Measurements from ENCODE around the gene DEDD2.

Gene DEDD2

DNA sequence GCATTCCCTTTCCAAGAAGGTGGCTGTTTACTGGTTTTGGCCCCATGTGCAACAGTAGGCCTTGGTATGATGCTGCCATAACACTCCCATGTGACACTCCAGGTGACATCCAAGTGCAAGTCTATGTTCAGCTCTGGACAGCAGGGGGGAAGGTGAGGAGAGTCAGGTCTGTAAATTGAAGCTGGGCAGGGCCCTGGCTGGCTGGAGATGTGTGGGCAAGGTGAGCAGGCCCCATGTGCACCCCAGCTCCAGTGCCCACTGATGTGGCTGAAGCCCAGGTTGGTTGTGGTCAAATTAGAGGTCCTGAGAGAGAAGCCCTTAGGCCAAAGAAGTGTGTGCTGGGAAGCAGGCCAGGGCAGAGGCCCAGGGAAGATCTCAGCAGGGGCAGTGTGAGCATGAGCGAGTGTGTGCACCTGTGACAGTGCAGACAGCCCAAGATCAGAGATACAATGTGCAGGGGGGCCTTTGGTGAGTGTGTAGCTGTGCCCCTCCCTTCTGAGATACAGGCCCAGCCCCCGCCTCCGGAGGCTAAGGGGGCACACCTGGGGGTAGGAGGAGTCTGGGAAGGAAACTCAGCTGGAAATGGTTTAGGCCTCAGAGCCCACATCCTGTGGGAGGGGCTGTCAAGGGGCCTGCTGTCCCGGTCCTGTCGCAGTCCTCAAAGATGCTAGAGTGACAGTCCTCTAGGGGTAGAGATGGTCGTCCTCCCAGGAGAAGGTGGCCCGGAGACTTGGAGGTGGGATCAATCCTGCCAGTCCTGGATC, 18.6 kb downstream of the DEDD2 start:
- Histone ChIP-seq H3K4me2 (ENCODE audit: insufficient read depth, low read length) (peak overlapping the region; percentile 63), H3K79me2 (ENCODE audit: insufficient read depth, low read length) (peaks cover 12% of the 10 kb centered on the region), H3K27ac (ENCODE audit: low read length) (peak overlapping the region; percentile 79), H3K27me3 (ENCODE audit: insufficient read depth, low read length, poor library complexity) (no peaks in the 10 kb centered on the region), H3K4me1 (ENCODE audit: insufficient read depth, low read length) (peaks cover 48% of the 10 kb centered on the region), H2AFZ (ENCODE audit: low read depth, low read length) (peak overlapping the region; percentile 43), H3K9ac (ENCODE audit: low read depth, low read length) (peak overlapping the region; percentile 59), H3K9me3 (ENCODE audit: insufficient read depth, low read length, severe bottlenecking) (no peaks in the 10 kb centered on the region), H4K20me1 (ENCODE audit: insufficient read depth, low read length) (peaks cover 5% of the 10 kb centered on the region), H3K4me3 (ENCODE audit: low read depth in 1 of 2, low read length in 2 of 2) (peak overlapping the region in 1 of 2 experiments; percentile 48; a peak in 2 of 4 replicates), H3K36me3 (ENCODE audit: insufficient read depth, low read length) (peaks cover 42% of the 10 kb centered on the region)
- peak; percentile 86 for ATAC-seq (ENCODE audit: insufficient read depth, low read depth)
- DNase-seq = peak; percentile 97
- TF ChIP-seq, protein P1, sequence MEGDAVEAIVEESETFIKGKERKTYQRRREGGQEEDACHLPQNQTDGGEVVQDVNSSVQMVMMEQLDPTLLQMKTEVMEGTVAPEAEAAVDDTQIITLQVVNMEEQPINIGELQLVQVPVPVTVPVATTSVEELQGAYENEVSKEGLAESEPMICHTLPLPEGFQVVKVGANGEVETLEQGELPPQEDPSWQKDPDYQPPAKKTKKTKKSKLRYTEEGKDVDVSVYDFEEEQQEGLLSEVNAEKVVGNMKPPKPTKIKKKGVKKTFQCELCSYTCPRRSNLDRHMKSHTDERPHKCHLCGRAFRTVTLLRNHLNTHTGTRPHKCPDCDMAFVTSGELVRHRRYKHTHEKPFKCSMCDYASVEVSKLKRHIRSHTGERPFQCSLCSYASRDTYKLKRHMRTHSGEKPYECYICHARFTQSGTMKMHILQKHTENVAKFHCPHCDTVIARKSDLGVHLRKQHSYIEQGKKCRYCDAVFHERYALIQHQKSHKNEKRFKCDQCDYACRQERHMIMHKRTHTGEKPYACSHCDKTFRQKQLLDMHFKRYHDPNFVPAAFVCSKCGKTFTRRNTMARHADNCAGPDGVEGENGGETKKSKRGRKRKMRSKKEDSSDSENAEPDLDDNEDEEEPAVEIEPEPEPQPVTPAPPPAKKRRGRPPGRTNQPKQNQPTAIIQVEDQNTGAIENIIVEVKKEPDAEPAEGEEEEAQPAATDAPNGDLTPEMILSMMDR (IDR thresholded peaks at IDR 0.05; ENCODE audit: borderline replicate concordance, extremely low read depth, low read length, poor library complexity, severe bottlenecking) = peak; percentile 7
- no peak for TF ChIP-seq EZH2 (IDR thresholded peaks at IDR 0.05; ENCODE audit: borderline replicate concordance, low read depth, low read length, severe bottlenecking)

DNA sequence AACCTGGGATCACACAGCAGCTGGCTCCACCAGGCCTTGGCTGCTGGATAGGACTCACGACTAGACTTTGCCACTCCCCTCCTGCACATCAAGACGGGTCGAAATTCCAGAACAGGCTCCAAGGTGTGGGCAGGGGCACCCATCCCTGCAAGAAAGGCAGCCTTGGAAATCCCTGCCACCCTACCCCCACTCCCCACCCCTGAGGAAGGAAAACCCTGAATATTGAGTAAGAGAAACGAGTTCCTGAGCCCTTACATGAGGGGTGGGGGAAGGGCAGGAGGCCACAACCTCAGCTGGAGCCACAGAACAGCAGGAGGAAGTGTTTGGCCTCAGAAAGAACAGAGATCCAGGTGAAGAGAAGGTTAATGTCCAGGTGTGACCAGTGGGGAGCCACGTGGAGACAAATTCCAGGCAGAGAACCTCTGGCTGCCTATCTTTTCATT, 20.1 kb downstream of the DEDD2 start:
- Histone ChIP-seq H4K20me1 (ENCODE audit: insufficient read depth, low read length) (peaks cover 5% of the 10 kb centered on the region), H3K4me1 (ENCODE audit: insufficient read depth, low read length) (peaks cover 46% of the 10 kb centered on the region), H3K79me2 (ENCODE audit: insufficient read depth, low read length) (0 out of 2 replicates have a peak, but pooled peaks cover 3% of the 10 kb centered on the region), H3K27me3 (ENCODE audit: insufficient read depth, low read length, poor library complexity) (no peaks in the 10 kb centered on the region), H2AFZ (ENCODE audit: low read depth, low read length) (no peak overlapping the region), H3K27ac (ENCODE audit: low read length) (peak overlapping the region; percentile 28; the same call in 1 of the 2 replicates), H3K9me3 (ENCODE audit: insufficient read depth, low read length, severe bottlenecking) (no peaks in the 10 kb centered on the region), H3K36me3 (ENCODE audit: insufficient read depth, low read length) (peaks cover 28% of the 10 kb centered on the region), H3K9ac (ENCODE audit: low read depth, low read length) (no peak overlapping the region), H3K4me2 (ENCODE audit: insufficient read depth, low read length) (no peak overlapping the region), H3K4me3 (ENCODE audit: low read depth in 1 of 2, low read length in 2 of 2) (no peak overlapping the region)
- ATAC-seq (ENCODE audit: insufficient read depth, low read depth) (no peak), DNase-seq (peak; percentile 55)
- TF ChIP-seq, protein P1 (IDR thresholded peaks at IDR 0.05; ENCODE audit: borderline replicate concordance, extremely low read depth, low read length, poor library complexity, severe bottlenecking) = no peak
- TF ChIP-seq EZH2 (IDR thresholded peaks at IDR 0.05; ENCODE audit: borderline replicate concordance, low read depth, low read length, severe bottlenecking) = no peak

DNA sequence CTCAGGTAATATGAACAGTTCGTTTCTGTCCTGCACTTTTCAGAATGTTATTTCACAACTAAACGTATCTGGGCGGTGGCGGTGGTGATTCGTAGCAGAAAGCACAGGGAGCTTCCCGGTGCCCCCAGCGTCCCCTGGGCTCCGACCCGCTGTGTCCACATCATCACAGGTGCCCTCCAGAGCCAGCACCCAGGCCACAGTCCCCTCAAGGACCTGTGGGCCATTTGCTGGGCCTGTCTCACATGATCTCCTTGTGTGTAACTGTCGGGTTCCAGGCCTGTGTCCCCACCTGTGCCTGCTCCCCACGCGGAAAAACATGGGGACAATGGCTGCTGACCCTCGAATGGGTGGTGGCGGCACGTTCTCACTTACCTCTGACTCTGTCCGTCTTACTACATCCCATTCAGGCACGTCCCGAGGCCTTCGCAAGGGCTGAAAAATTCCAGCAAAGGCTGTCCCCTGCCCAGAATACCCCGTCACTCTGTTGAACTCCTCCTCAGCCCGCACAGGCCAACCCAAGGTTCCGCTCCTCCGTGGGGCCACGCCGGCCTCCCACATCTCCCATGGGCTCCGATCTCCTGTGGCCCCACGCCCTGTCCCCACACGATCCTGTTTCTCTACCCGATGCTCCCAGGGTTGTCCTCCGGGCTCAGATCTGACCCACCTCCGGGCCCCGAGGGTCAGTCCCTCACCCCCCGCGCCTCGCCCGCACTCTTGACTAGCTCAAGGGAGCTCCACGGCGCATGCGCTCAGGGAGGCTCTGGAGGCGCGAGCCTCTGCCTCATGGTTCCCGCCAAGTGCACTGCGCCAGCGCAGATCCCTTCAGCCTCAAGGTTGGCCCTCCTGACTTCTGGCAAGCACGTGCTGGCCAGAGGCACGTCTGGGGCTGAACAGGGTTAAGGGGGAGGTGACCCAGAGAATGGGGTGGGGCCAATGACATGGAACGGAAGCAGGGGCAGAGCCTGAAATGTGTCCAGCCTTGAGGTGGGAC, 21.2 kb downstream of the DEDD2 start:
- Histone ChIP-seq H3K79me2 (ENCODE audit: insufficient read depth, low read length) (0 out of 2 replicates have a peak, but pooled peaks cover 2% of the 10 kb centered on the region), H3K4me3 (ENCODE audit: low read depth in 1 of 2, low read length in 2 of 2) (no peak overlapping the region), H3K4me2 (ENCODE audit: insufficient read depth, low read length) (no peak overlapping the region), H3K27me3 (ENCODE audit: insufficient read depth, low read length, poor library complexity) (no peaks in the 10 kb centered on the region), H3K27ac (ENCODE audit: low read length) (no peak overlapping the region), H2AFZ (ENCODE audit: low read depth, low read length) (no peak overlapping the region), H3K9ac (ENCODE audit: low read depth, low read length) (no peak overlapping the region), H3K36me3 (ENCODE audit: insufficient read depth, low read length) (peaks cover 21% of the 10 kb centered on the region), H4K20me1 (ENCODE audit: insufficient read depth, low read length) (peaks cover 5% of the 10 kb centered on the region), H3K9me3 (ENCODE audit: insufficient read depth, low read length, severe bottlenecking) (no peaks in the 10 kb centered on the region), H3K4me1 (ENCODE audit: insufficient read depth, low read length) (peaks cover 36% of the 10 kb centered on the region)
- TF ChIP-seq, protein P1 (IDR thresholded peaks at IDR 0.05; ENCODE audit: borderline replicate concordance, extremely low read depth, low read length, poor library complexity, severe bottlenecking) = no peak
- no peak for TF ChIP-seq EZH2 (IDR thresholded peaks at IDR 0.05; ENCODE audit: borderline replicate concordance, low read depth, low read length, severe bottlenecking)
- DNase-seq (no peak), ATAC-seq (ENCODE audit: insufficient read depth, low read depth) (no peak)

All from DND-41 (cell line).